Measurements from ENCODE around the gene SHC4.

SHC4 gene

GRCh38 chr15:48842501-48842900, 121.2 kb downstream of the SHC4 start:
- DNase-seq = no peak

- no peak for DNase-seq
Observed at GRCh38 chr15:48834756-48835155, 129.0 kb downstream of the SHC4 start.

GRCh38 chr15:48833526-48834239, 130.0 kb downstream of the SHC4 start:
- DNase-seq = peak; percentile 36

DNA sequence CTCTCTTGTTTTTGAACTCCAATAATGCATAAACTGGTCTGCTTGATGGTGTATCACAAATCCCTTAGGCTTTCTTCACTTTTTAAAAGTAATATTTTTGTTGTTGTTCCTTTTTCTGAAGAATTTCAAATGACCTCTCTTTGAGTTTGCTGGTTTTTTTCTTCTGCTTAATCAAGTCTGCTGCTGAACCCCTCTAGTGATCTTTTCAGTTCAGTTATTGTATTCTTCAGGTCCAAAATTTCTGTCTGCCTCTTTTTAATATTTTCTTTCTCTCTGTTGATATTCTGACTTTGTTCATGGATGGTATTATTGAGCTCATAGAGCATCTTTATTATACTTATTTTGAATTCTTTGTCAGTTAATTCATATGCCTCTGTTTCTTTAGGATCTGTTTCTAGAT, 131.1 kb downstream of the SHC4 start:
- no peak for DNase-seq

DNA sequence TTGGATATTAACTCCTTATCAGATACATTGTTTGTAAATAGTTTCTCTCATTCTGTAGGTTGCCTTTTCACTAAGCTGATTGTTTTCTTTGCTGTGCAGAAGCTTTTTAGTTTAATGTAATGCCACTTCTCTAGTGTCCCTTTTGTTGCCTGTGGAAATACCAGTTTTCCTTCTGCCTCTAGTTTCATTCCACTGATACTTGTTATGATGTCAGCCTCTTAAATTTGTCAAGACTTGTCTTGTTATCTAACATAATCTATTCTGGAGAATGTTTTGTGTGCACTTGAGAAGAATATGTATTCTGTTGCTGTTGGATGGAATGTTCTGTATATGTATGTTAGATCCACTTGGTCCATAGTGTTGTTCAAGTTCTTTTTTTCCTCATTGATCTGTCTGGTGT, 134.8 kb downstream of the SHC4 start:
- no peak for DNase-seq

DNA sequence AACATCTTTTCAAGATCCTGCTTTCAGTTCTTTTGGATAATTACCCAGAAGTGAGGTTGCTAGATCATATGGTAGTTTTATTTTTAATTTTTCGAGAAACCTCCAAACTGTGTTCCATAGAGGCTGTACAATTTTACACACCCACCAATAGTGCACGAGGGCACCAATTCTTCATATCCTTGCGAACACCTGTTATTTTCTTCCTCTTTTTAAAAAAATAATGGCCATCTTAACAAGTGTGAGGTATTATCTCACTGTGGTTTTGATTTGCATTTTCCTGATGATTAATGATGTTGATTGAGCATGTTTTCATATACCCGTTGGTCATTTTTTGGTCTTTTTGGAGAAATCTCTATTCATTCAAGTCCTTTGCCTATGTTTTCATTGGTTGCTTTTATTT, 135.2 kb downstream of the SHC4 start:
- DNase-seq = no peak

- DNase-seq = no peak
Observed at GRCh38 chr15:48825075-48825474, 138.6 kb downstream of the SHC4 start.

DNA sequence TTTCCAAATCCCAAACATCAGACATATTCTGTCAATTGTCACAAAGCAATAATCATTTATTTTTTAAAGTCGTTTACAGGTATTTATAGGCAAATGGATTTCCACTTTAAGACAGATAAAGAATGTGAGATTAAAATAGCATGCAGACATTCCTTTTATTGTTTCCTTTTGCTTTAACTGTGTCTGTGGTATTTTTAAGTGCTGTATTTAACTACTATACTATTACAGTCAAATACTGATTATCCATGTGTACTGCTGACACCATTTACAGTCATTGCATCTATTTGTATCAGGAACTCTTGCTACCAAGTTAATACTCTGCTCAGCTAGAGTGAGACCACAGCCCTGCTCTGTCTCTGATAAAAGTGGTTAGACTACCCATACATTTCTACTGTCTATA, 140.0 kb downstream of the SHC4 start:
- DNase-seq = no peak

- DNase-seq = peak; percentile 74
Observed at GRCh38 chr15:48823237-48823636, 140.5 kb downstream of the SHC4 start.

GRCh38 chr15:48814286-48814685, 149.4 kb downstream of the SHC4 start:
- no peak for DNase-seq

DNA sequence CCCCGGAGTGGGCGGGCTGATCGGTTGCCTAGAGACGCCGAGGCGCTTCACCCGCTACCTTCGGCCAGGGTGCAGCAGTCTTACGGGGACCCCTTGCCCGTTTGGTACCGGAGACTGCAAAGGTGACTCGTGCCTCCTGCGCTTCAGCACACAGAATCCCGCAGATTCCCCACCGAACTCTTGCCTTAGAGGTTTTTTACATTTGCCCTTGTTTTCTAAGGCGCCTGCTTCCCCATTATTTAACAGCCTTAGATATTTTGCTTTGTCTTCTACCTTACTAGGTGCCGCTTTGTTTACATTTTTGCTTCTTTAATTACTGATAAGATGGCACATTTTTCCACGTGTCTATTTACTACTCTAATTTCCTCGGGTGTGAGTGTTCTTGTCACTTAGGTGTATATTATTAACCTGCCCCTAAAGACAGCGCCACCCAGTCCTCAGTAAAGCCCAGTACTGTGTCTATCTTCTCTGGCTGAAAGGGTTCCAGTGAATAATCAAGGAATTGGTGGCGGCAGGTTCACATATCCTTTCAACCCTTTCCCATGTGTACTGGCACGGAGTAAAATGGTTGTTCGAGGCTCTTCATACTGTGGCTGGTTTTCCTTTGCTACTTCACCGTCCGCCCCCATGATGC, 152.3 kb downstream of the SHC4 start:
- no peak for DNase-seq

DNA sequence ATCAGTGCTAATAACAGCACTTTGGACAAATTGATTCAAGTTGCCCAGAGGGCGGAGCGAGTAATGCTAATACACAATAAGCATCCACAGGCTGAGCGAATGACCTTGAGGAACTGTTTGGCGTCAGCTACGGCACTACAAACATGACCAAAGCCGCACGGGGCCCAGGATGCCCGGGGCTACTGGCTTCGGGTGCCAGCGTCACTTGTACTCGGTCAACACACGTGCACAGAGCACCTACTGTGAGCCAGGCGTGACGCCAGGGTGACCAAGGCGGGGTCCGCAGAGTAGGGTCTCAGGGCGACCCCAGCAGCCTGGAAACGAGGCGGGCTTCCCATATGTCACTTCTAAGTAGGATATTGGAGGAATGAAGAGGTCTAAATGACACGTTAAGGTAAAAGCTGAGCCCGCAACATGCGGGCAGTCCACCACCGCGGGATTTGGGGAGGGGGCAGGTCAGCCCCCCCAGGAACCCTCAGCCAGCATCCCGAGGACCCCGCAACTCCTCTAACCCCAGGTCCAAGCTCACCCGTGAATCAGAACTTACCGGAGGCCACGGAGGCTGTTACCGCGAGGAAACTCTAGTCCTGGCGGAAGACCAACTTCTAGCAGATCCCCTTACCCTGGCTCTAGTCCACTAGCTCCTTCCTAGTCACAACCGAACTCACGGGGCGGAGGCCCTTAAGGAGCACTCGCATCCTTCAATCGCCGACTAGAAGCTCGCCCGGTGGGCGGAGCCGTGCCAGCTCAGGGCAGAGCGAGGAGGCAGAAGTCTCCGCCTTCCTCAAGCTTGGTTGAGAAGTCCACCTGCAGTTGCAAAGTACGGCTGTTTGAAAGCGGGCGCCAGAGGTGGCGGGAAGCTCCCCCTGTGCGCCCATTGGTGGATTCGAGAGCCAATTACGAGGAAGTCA, 153.1 kb downstream of the SHC4 start, which contains the start of gene CEP152:
CEP152 (minus strand) TSS at position 656 of the 911 bp plus-strand sequence. CDS start 5,420 bp downstream, outside the sequence.
- DNase-seq = peak; percentile 100

- peak; percentile 80 for DNase-seq
Observed at GRCh38 chr15:48806151-48806550, 157.6 kb downstream of the SHC4 start.

DNA sequence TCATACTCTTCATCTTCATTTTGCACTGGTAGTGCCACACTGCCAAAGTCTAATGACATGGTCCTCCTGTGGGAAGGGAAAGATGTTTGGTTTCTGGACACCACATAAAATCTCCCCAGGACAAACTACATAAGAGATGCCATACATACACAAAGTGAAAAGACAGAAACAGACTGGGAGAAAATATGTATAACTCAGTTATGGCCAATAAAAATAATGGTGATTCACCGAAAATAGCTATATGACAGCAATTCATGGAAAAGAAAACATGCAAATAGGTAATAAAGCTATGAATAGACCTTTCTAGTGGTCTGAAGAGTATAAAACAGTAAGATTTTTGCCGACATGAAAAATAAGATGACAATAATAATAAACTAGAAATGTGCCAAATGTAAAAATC, 158.1 kb downstream of the SHC4 start:
- peak; percentile 55 for DNase-seq

GRCh38 chr15:48803877-48804276, 159.8 kb downstream of the SHC4 start:
- DNase-seq = no peak

GRCh38 chr15:48802867-48803266, 160.9 kb downstream of the SHC4 start:
- peak; percentile 94 for DNase-seq

DNA sequence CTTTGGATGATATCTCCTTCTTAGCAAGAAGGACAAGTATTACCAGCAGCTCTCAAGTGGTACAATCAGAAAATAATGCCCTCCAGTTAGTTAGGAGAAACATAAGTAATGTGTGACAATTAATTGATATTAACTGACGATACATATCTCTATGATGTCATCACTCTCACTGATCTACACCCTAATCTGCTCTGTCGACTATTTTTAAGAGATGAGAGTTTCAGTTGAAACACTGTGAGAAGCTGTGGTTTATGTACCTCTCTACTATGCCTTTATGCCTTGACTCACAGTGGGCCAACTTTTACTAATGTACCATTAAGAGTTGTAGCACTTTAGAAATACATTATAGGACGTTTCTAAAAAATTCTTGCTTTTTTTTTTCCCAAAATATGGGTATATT, 161.5 kb downstream of the SHC4 start:
- no peak for DNase-seq

DNA sequence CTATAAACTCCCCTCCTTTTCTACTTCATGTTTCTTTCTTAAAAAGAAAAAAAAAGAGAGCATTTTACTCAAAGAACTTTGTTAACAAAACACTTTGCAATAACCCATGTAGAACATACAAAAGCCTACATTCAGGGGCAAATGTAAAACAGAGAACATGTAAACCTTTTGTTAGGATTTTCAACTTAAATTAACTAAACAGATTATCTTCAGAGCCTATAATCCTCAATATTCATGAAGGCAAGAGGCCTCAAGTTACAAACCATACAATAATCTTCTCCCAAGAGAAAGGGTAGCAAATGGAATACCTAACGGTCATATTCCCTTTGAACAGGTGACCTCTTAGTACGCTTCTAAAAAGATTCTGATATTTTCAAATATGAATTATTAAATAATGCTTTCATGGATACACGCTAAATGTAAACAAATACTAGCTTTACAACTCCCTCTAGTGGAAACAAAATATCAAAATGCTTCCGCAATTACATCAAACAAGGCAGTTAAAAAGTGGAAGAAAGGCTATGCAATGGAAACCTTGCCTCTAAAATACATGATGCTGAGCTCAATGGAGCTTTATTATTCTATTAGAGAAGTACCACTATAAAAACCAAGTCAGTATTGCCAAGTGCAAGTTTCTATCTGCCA, 162.8 kb downstream of the SHC4 start:
- DNase-seq = peak; percentile 54

GRCh38 chr15:48800245-48800644, 163.5 kb downstream of the SHC4 start:
- no peak for DNase-seq

GRCh38 chr15:48798319-48798718, 165.4 kb downstream of the SHC4 start:
- DNase-seq = no peak

GRCh38 chr15:48796930-48797329, 166.8 kb downstream of the SHC4 start:
- DNase-seq = no peak

GRCh38 chr15:48796521-48796920, 167.2 kb downstream of the SHC4 start:
- no peak for DNase-seq

- DNase-seq = no peak
Observed at GRCh38 chr15:48795901-48796300, 167.8 kb downstream of the SHC4 start.
